ENCODE results near the gene LEUTX.

DNA sequence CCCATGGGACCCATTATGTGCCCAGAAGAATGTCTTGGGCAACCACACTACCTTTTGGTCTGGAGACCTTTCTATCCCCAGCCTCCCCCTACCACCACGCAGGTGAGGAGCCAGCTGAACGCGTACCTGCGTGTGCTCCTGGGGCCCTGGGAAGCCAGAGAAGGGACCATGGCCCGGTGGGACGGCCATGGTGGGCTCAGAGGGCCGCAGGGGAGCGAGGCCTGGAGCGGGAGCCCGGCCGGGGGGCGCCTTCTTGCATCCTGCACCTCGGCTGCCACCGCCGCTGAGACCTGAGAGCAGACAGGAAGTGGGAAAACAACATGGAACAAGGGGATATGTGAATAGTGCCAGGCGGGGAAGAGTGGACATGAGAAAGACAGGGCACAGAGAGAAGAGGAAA lies 53.0 kb downstream of the LEUTX start:
- TF ChIP-seq POLR2AphosphoS5 (IDR thresholded peaks at IDR 0.05; ENCODE audit: low read depth, low read length) = no peak
- no peak for TF ChIP-seq POLR2A (IDR thresholded peaks at IDR 0.05; ENCODE audit: low read depth, low read length)
- no peak for TF ChIP-seq TAF1 (IDR thresholded peaks at IDR 0.05; ENCODE audit: borderline replicate concordance, low read depth, low read length)

All from GM12892 (cell line).